Stimulated activated CD8-positive, alpha-beta memory T cell treated with anti-CD3 and anti-CD28 coated beads, Interleukin-7, amount 100 ng/mL, for 48 hours (primary cell): ENCODE data around the gene PXK.
"Not testable (repeated sequence)": the region's sequence is repeated elsewhere in the genome, so short reads cannot be mapped to it uniquely, and the experiment has no call there.

Experiments used
- DNase-seq, 2 donors: peaks; one replicate each; pipeline ENCODE4 v3.0.0-alpha.2; 2020; ENCODE audit warnings: low read depth in 1 of 2; ENCODE audit errors: extremely low read depth in 1 of 2

The PXK gene

GRCh38 chr3:58414538-58415197, 82.0 kb downstream of the PXK start:
- peak in 1 of 2 donors; percentile 0 for DNase-seq

DNA sequence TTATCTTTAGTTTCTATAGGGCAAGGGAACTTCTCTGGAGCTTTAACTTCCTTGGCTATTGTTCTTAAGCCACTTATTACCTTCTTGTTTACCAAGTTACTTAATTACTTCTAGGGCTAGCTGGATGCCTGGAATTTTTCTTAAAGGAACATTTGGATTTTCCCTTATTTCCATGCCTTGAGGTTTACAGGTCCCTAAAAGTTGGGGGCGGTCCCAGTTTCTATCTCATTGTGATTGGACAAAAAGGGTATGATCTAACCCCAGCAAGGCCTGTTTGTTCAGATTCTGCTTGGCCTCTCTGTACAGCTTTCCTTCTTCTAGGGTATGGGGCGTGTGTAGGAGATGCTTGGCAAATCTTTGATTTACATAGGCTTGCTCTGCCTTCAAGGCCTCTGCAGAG, 83.5 kb downstream of the PXK start:
- DNase-seq = no peak

DNA sequence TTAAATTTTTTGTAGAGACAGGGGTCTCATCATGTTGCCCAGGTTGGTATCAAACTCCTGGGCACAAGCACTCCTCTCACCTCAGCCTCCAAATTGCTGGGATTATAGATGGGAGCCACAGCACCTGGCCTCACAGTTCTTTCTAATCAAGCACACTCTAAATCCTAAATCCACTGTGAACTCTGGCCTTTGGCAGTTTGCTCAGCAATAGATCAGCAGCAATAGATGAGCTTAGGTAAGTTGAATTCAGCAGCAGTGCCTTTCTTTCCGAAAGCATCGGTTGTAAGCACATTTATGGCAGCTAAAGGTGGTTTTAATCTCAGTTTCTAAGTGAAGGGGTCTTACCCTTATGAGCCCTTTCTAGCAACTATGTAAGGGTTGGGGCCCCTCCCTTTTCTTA, 84.4 kb downstream of the PXK start:
- no peak for DNase-seq

- no peak for DNase-seq
Observed at GRCh38 chr3:58418227-58418626, 85.5 kb downstream of the PXK start.

GRCh38 chr3:58419780-58420507, 87.3 kb downstream of the PXK start:
- no peak for DNase-seq

GRCh38 chr3:58421004-58421403, 88.3 kb downstream of the PXK start:
- no peak for DNase-seq

DNA sequence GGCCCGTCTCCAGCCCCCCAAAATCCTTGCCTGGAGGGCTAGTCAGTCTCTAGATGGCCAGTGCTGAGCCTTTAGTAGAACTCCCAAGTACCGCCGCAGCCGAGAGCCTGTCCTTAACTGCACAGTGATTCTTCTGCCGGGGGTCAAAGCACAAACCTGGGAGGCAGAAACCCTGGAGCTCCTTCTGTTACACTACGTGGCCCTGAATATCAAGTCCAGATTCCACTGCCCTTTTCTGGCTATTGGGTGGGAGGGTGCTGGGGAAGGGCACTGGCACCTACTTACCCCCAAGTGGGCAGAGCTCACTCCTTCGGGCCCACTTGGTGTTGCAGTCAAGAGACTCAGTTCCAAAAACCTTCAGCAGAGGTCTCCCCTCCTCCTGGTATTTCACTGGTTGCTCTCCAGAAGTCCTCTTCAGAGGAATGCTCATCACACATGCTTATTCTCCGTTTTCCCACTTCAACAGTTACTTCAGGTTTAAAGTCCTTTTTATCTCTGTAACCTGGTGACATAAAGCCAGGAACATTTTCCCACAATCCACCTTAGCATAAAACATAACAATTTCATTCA, 90.1 kb downstream of the PXK start:
- DNase-seq = no peak

- DNase-seq = no peak
Observed at GRCh38 chr3:58424613-58425012, 91.9 kb downstream of the PXK start.

GRCh38 chr3:58425782-58426181, 93.1 kb downstream of the PXK start:
- DNase-seq = no peak

DNA sequence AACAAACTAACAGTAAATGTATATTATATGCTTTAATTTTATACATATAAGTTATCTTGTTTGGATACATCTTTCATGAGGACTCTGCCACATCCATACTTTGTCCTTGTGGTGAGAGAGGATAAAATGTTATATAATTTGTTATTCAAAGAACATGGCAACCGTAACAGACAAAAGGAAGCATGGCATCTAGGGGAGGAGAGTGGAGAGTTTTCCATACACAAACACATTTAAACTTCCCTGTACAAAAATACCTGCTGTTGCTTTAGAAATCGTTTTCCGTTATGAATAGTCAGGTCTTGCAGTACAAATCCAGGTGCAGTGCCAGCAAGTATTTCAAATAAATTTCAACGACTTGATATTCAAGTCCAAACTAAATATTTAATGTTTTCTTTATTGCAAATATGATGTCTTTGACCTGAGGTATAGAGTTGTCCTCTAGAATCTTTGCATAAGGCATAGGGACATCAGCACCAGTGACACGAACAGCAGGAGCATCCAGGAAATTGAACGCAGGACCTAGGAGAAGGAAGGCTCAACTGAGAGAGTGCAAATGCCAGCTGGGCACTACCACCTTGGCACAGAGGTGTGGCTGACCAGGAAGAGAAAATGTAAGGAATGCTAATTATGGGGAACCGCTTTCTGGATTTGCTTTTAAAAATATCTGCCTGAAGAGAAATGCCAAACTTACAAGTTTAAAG, 95.1 kb downstream of the PXK start:
- DNase-seq = no peak

GRCh38 chr3:58429657-58430056, 97.0 kb downstream of the PXK start:
- DNase-seq = no peak

DNA sequence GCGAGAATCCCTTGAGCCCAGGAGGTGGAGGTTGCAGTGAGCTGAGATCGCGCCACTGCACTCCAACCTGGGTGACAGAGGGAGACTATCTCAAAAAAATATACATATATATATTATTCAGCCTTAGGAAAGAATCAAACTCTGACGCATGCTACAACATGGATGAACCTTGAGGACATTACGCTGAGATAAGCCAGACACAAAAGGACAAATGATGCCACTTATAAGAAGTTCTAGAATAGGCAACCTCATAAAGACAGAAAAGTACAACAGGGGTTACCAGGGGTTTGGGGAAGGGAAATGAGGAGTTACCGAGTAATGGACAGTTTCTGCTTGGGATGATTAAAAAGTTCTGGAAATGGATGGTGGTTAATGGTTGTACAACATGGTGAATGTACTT, 100.2 kb downstream of the PXK start:
- DNase-seq = no peak

DNA sequence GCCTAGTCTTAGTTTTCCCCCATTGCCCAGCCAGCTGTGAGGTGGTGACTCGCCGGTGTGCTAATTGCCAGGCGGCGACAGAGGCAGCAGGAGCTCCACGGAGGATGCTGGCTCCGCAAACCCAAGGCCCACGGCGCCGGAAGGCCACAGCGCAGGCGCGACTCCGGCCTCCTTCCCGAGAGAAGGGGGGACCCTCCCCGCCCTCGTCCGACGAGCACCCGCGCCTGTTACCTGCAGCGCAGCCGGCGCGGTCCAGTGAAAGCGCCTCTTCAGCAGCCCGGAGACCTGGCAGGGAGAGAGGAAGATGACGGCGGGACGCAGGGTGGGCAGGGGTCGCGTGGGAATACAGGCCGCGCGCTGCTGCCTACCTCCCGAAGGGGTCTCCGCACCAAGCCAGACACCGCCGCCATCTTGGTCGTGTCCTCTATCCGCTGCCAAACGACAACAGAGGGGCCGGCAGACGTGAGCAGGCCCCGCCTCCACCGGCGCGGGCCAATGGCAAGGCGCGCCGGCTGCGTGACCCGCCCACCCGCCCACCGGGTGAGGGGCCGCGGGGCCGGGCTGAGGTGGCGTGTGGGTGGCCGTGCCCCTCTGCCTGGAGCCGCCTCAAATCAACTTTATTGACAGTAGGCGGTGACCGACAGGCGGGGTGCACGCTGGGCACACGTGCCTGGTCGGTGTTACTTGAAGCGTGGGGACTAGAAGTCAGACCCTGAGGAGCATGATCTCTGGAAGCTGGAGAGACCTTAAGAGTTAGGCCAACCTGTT, 100.9 kb downstream of the PXK start, which contains the start of gene PDHB:
Gene PDHB, minus strand, starts transcription at position 433 of the 768 bp plus-strand sequence. Its CDS starts 23 bp downstream, at position 410.
- peak; percentile 81 to 85 for DNase-seq

- DNase-seq = no peak
Observed at GRCh38 chr3:58434168-58434504, 101.4 kb downstream of the PXK start.

GRCh38 chr3:58434511-58434910, 101.8 kb downstream of the PXK start:
- no peak for DNase-seq

GRCh38 chr3:58434990-58435389, 102.3 kb downstream of the PXK start:
- no peak for DNase-seq

DNA sequence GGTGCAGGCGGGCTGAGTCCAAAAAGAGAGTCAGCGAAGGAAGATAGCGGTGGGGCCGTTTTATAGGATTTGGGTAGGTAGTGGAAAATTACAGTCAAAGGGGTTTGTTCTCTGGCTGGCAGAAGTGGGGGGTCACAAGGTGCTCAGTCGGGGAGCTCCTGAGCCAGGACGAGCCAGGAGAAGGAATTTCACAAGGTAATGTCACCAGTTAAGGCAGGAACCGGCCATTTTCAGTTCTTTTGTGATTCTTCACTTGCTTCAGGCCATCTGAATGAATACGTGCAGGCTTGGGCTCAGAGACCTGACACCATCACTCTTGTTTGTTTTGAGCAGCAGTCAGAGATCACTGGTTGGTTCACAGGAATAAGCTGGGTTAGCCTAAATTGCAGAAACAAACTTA, 104.6 kb downstream of the PXK start:
- not testable (repeated sequence) for DNase-seq

GRCh38 chr3:58440996-58441355, 108.3 kb downstream of the PXK start:
- DNase-seq = not testable (repeated sequence)

- no peak for DNase-seq
Observed at GRCh38 chr3:58441514-58442450, 109.1 kb downstream of the PXK start.

- no peak for DNase-seq
Observed at GRCh38 chr3:58452176-58452575, 119.5 kb downstream of the PXK start.
